Astrocyte (in vitro differentiated cells and primary cell): ENCODE data around the gene FBXW5. TPM values are rescaled to one million over a fixed set of nuclear protein-coding genes. Genes with fewer than 3 reads are reported as not detected.

Experiments used
- DNase-seq: peaks from one replicate; pipeline ENCODE4 v3.0.0-alpha.2; 2010; ENCODE audit warnings: low read depth
- FAIRE-seq: peaks from 2 replicates; lab custom pipeline; 2011; peaks lifted over from hg19 to GRCh38; lab: Jason Lieb, UNC
- H2AFZ ChIP-seq: 2 replicates; pipeline ENCODE4 v1.6.0; 2012; ENCODE audit warnings: low read depth, low read length, inconsistent platforms
- H3K27ac ChIP-seq: 2 replicates; pipeline ENCODE4 v1.5.1; 2011; ENCODE audit warnings: low read depth, low read length, inconsistent platforms
- H3K27me3 ChIP-seq: 2 replicates; pipeline ENCODE4 v1.6.0; 2011; ENCODE audit warnings: low read length, inconsistent platforms; ENCODE audit not compliant: insufficient read depth
- H3K36me3 ChIP-seq: 2 replicates; pipeline ENCODE4 v1.5.1; 2011; ENCODE audit warnings: low read length, inconsistent platforms; ENCODE audit not compliant: insufficient read depth
- H3K4me1 ChIP-seq: 2 replicates; pipeline ENCODE4 v1.5.1; 2011; ENCODE audit warnings: low read length, inconsistent platforms; ENCODE audit not compliant: insufficient read depth
- H3K4me2 ChIP-seq: 2 replicates; pipeline ENCODE4 v1.6.0; 2012; ENCODE audit warnings: low read length, inconsistent platforms
- H3K4me3 ChIP-seq: 2 replicates; pipeline ENCODE4 v1.5.1; 2011; ENCODE audit warnings: low read depth, mild to moderate bottlenecking, low read length, inconsistent platforms; ENCODE audit not compliant: insufficient read depth
- H3K79me2 ChIP-seq: 2 replicates; pipeline ENCODE4 v1.6.0; 2012; ENCODE audit warnings: mild to moderate bottlenecking, low read length, inconsistent platforms; ENCODE audit not compliant: insufficient read depth
- H3K9ac ChIP-seq: 2 replicates; pipeline ENCODE4 v1.6.0; 2012; ENCODE audit warnings: mild to moderate bottlenecking, low read length, inconsistent platforms
- H3K9me3 ChIP-seq: 2 replicates; pipeline ENCODE4 v1.5.1; 2012; ENCODE audit warnings: low read depth, mild to moderate bottlenecking, low read length, inconsistent platforms; ENCODE audit not compliant: insufficient read depth
- H4K20me1 ChIP-seq: 2 replicates; pipeline ENCODE4 v1.6.0; 2012; ENCODE audit warnings: low read length, inconsistent platforms; ENCODE audit not compliant: insufficient read depth
- H3K27ac Mint-ChIP-seq: one replicate; pipeline ENCODE4 v1.8.0; 2021; ENCODE audit warnings: mild to moderate bottlenecking, mixed read lengths; ENCODE audit not compliant: unreplicated experiment
- H3K27me3 Mint-ChIP-seq: one replicate; pipeline ENCODE4 v1.8.0; 2021; ENCODE audit warnings: low read depth, mixed read lengths; ENCODE audit not compliant: unreplicated experiment
- H3K36me3 Mint-ChIP-seq: one replicate; pipeline ENCODE4 v1.8.0; 2021; ENCODE audit warnings: low read depth, mixed read lengths; ENCODE audit not compliant: unreplicated experiment
- H3K4me1 Mint-ChIP-seq: one replicate; pipeline ENCODE4 v1.8.0; 2021; ENCODE audit warnings: low read depth, mixed read lengths; ENCODE audit not compliant: unreplicated experiment
- H3K4me3 Mint-ChIP-seq: one replicate; pipeline ENCODE4 v1.8.0; 2021; ENCODE audit warnings: mild to moderate bottlenecking, moderate library complexity, mixed read lengths; ENCODE audit not compliant: unreplicated experiment
- H3K9me3 Mint-ChIP-seq: one replicate; pipeline ENCODE4 v1.8.0; 2021; ENCODE audit warnings: mild to moderate bottlenecking, mixed read lengths; ENCODE audit not compliant: unreplicated experiment
- EZH2 ChIP-seq: IDR thresholded peaks from 2 replicates; pipeline ENCODE4 v1.6.1; 2012; ENCODE audit warnings: mild to moderate bottlenecking, low read length, inconsistent platforms; ENCODE audit not compliant: insufficient read depth
- total RNA-seq: library from RNA; stranded (reverse); gene quantifications from 2 replicates; pipeline ENCODE4 v1.2.1, GENCODE V29; 2021
- TF ChIP-seq, protein P1 (sequence below): IDR thresholded peaks from 2 replicates; pipeline ENCODE4 v1.5.1; 2011; ENCODE audit warnings: low read depth, mild to moderate bottlenecking, inconsistent platforms, low read length, moderate library complexity; ENCODE audit not compliant: insufficient read depth

FBXW5 gene
- total RNA-seq, 1 donor from 2014 or later, result 70.4 TPM

DNA sequence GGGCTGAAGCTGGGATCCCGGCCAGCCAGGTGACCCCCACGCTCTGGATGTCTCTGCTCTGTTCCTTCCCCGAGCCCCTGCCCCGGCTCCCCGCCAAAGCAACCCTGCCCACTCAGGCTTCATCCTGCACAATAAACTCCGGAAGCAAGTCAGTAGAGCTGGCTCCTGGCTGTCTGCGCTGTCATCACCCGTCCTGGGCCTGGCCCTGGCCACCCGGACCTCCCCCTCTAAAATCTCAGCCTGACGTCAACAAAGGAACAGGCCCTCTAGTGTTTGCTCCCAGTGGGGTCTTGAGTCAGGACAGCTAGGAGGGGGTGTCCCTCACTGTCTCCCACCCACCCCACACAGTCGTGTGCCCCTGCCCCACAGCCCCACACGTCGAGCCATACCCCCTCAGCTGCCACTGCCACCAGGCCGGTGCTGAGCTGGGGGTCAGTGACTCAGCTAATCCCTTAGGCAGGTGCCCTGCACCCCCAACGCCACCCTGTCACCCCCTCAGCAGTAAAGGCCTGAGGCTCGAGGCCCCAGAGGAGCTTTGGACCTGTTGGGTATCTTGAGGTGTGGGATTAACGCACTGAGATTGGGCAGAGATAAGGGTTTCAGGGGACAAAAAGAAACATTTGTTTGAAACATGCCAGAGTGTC is 37.2 kb upstream of the FBXW5 start:
- no peaks in the 10 kb centered on the region for H3K9me3 Mint-ChIP-seq
- H3K4me2 ChIP-seq, result no peak overlapping the region
- no peak for FAIRE-seq
- H3K27me3 ChIP-seq, result peaks cover 21% of the 10 kb centered on the region
- no peak overlapping the region for H3K27ac ChIP-seq
- no peak overlapping the region for H3K27ac Mint-ChIP-seq
- H3K9ac ChIP-seq, result no peak overlapping the region
- H3K36me3 Mint-ChIP-seq, result peaks cover 3% of the 10 kb centered on the region
- H3K4me3 Mint-ChIP-seq, result no peak overlapping the region
- no peak overlapping the region for H2AFZ ChIP-seq
- H3K4me1 ChIP-seq, result peaks cover 5% of the 10 kb centered on the region
- H3K4me1 Mint-ChIP-seq, result no peaks in the 10 kb centered on the region
- H4K20me1 ChIP-seq, result no peaks in the 10 kb centered on the region
- no peak for DNase-seq
- no peaks in the 10 kb centered on the region for H3K79me2 ChIP-seq
- no peaks in the 10 kb centered on the region for H3K36me3 ChIP-seq
- TF ChIP-seq EZH2, result no peak
- TF ChIP-seq, protein P1, sequence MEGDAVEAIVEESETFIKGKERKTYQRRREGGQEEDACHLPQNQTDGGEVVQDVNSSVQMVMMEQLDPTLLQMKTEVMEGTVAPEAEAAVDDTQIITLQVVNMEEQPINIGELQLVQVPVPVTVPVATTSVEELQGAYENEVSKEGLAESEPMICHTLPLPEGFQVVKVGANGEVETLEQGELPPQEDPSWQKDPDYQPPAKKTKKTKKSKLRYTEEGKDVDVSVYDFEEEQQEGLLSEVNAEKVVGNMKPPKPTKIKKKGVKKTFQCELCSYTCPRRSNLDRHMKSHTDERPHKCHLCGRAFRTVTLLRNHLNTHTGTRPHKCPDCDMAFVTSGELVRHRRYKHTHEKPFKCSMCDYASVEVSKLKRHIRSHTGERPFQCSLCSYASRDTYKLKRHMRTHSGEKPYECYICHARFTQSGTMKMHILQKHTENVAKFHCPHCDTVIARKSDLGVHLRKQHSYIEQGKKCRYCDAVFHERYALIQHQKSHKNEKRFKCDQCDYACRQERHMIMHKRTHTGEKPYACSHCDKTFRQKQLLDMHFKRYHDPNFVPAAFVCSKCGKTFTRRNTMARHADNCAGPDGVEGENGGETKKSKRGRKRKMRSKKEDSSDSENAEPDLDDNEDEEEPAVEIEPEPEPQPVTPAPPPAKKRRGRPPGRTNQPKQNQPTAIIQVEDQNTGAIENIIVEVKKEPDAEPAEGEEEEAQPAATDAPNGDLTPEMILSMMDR, result no peak
- H3K9me3 ChIP-seq, result no peaks in the 10 kb centered on the region
- H3K27me3 Mint-ChIP-seq, result peaks cover 21% of the 10 kb centered on the region
- no peak overlapping the region for H3K4me3 ChIP-seq

DNA sequence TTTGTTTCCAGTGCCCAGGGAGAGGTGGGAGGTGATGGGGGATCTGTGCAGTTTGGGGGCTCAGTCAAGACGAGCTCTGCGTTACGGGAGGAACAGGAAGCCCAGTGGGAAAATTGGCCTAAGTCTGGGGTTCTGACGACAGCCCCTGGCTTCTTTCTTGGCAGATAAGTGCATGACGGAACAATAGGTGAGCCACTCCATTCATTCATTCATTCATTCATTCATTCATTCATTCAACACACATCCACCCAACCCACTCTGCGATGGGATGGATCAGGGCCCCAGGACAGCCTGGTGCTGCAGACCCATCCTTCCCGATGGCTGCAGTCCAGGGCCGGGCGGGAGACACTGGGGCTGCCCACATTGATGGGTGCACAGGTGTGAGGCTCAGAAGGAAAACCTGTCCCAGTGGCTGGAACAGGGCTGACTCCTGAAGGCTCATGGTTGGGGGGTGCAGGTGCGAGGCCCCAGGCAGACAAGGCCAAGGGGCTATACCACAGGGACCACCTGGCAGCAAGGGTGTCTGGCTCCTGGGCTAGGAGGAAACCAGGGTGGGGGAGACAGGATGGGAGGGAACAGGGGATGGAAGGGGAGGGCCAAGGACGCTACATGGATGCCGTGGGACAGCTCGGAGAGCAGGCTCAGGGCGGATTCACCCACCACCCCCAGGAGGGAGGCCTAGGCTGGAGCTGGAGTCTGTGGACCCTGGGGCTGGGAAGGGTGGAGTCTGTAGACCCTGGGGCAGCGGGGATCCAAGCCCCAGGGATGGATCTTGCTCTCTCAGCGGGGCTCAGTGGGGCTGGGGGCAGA is 36.3 kb upstream of the FBXW5 start:
- Histone ChIP-seq H3K4me2 (no peak overlapping the region), H3K79me2 (no peaks in the 10 kb centered on the region), H3K4me1 (peaks cover 5% of the 10 kb centered on the region), H3K4me3 (no peak overlapping the region), H3K27ac (no peak overlapping the region), H3K36me3 (no peaks in the 10 kb centered on the region), H4K20me1 (no peaks in the 10 kb centered on the region), H3K9ac (no peak overlapping the region), H3K9me3 (no peaks in the 10 kb centered on the region), H2AFZ (no peak overlapping the region), H3K27me3 (peaks cover 16% of the 10 kb centered on the region)
- H3K4me3 Mint-ChIP-seq, result no peak overlapping the region
- H3K36me3 Mint-ChIP-seq, result peaks cover 3% of the 10 kb centered on the region
- no peak overlapping the region for H3K27ac Mint-ChIP-seq
- H3K9me3 Mint-ChIP-seq, result no peaks in the 10 kb centered on the region
- no peak for TF ChIP-seq EZH2
- TF ChIP-seq, protein P1, result no peak
- H3K27me3 Mint-ChIP-seq, result peaks cover 19% of the 10 kb centered on the region
- no peak for DNase-seq
- FAIRE-seq, result no peak
- H3K4me1 Mint-ChIP-seq, result no peaks in the 10 kb centered on the region
